IPS-15b (cell line): ENCODE data around the gene SH3RF2.
A peak's percentile ranks its signal among the peaks of the same experiment; 100 is the strongest.

Experiments used
- H3K27me3 ChIP-seq: one replicate; pipeline ENCODE4 v1.6.1; 2013; ENCODE audit warnings: low read length; ENCODE audit not compliant: control insufficient read depth, insufficient read depth
- H3K36me3 ChIP-seq: one replicate; pipeline ENCODE4 v1.6.1; 2013; ENCODE audit warnings: low read length; ENCODE audit not compliant: control insufficient read depth, insufficient read depth
- H3K4me1 ChIP-seq: one replicate; pipeline ENCODE4 v1.6.1; 2013; ENCODE audit warnings: mild to moderate bottlenecking, low read length; ENCODE audit not compliant: control insufficient read depth, insufficient read depth
- H3K4me3 ChIP-seq: one replicate; pipeline ENCODE4 v1.5.1; 2013; ENCODE audit warnings: low read depth, low read length
- H3K9ac ChIP-seq: one replicate; pipeline ENCODE4 v1.6.1; 2013; ENCODE audit warnings: low read depth, mild to moderate bottlenecking, low read length
- H3K9me3 ChIP-seq: one replicate; pipeline ENCODE4 v1.6.1; 2013; ENCODE audit warnings: mild to moderate bottlenecking, low read length; ENCODE audit not compliant: control insufficient read depth, insufficient read depth

The SH3RF2 gene

GRCh38 chr5:145923405-145923804, 13.0 kb upstream of the SH3RF2 start:
- no peak overlapping the region for H3K9ac ChIP-seq
- no peak overlapping the region for H3K4me3 ChIP-seq
- no peaks in the 10 kb centered on the region for H3K27me3 ChIP-seq
- no peaks in the 10 kb centered on the region for H3K36me3 ChIP-seq
- H3K4me1 ChIP-seq, result peaks cover 2% of the 10 kb centered on the region
- H3K9me3 ChIP-seq, result no peaks in the 10 kb centered on the region

DNA sequence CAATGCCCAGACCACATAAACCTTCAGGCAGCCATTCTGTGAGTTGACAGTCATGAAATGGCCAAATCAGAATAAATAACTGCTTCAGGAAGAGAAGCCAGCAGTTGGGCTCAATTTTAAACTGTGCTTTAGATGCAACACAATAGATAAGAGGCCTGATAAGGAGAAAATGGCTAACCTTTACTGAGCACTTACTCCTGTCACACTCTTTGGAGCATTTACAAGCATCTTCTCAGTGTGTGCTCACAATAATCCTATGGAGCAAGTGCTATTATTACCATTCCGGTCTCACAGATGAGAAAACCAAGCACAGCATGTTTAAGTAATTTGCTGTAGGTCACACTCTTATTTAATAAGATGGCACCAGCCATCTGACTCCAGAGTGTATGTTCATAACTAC, 11.5 kb upstream of the SH3RF2 start:
- Histone ChIP-seq H3K36me3 (no peaks in the 10 kb centered on the region), H3K9me3 (no peaks in the 10 kb centered on the region), H3K4me3 (no peak overlapping the region), H3K27me3 (no peaks in the 10 kb centered on the region), H3K9ac (no peak overlapping the region), H3K4me1 (no peaks in the 10 kb centered on the region)

GRCh38 chr5:145925353-145925752, 11.0 kb upstream of the SH3RF2 start:
- H3K9me3 ChIP-seq, result no peaks in the 10 kb centered on the region
- no peaks in the 10 kb centered on the region for H3K27me3 ChIP-seq
- H3K4me3 ChIP-seq, result no peak overlapping the region

DNA sequence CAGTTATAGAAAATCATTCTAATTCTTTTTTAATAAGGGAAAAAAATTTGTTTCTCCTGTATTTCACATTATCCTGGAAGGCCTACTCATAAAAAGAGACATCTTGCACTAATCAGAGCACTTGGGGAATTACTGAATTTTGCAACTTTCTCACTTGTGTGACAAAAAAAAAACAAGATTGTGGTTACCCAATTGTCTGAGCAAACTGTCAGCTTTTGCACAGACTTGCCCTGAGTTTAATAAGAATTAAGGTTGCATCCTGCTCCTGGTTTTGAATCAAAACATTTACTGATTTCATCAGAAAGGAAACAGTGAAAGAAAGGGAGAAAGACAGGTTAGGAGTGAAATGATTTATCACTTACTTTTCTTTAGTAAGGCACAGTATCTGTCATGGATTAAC, 10.6 kb upstream of the SH3RF2 start:
- no peaks in the 10 kb centered on the region for H3K27me3 ChIP-seq
- no peaks in the 10 kb centered on the region for H3K9me3 ChIP-seq
- H3K4me1 ChIP-seq, result no peaks in the 10 kb centered on the region
- no peak overlapping the region for H3K4me3 ChIP-seq
- no peaks in the 10 kb centered on the region for H3K36me3 ChIP-seq
- H3K9ac ChIP-seq, result no peak overlapping the region

More at GRCh38 chr5:145925353-145925752, 11.0 kb upstream of the SH3RF2 start:
- Histone ChIP-seq H3K4me1 (no peaks in the 10 kb centered on the region), H3K9ac (no peak overlapping the region), H3K36me3 (no peaks in the 10 kb centered on the region)

GRCh38 chr5:145931718-145932117, 4.7 kb upstream of the SH3RF2 start:
- no peaks in the 10 kb centered on the region for H3K9me3 ChIP-seq
- peaks cover 8% of the 10 kb centered on the region for H3K4me1 ChIP-seq
- no peak overlapping the region for H3K4me3 ChIP-seq
- no peak overlapping the region for H3K9ac ChIP-seq
- no peaks in the 10 kb centered on the region for H3K36me3 ChIP-seq
- H3K27me3 ChIP-seq, result no peaks in the 10 kb centered on the region

DNA sequence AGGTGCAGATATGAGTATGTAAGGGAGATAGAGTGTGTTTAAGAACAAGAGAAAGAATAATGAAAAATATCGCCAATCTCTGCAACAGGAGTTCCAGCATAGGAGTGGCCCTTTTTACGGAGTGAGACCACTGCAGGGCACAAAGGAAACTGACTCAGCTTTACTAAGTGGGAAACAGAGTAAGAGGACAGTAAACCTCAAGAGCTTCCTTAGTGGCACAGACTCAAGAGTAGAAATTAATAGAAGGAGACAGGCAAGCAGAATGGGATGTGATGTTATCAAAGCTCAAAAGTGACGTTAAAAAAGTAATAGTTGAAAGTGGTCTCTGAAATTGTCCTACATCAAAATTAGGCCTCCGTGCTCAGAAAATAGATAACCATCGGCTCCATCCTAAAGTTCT, 2.1 kb upstream of the SH3RF2 start:
- H3K36me3 ChIP-seq, result no peaks in the 10 kb centered on the region
- H3K4me3 ChIP-seq, result no peak overlapping the region
- H3K27me3 ChIP-seq, result peaks cover 13% of the 10 kb centered on the region
- no peaks in the 10 kb centered on the region for H3K9me3 ChIP-seq
- no peak overlapping the region for H3K9ac ChIP-seq
- H3K4me1 ChIP-seq, result peaks cover 17% of the 10 kb centered on the region

DNA sequence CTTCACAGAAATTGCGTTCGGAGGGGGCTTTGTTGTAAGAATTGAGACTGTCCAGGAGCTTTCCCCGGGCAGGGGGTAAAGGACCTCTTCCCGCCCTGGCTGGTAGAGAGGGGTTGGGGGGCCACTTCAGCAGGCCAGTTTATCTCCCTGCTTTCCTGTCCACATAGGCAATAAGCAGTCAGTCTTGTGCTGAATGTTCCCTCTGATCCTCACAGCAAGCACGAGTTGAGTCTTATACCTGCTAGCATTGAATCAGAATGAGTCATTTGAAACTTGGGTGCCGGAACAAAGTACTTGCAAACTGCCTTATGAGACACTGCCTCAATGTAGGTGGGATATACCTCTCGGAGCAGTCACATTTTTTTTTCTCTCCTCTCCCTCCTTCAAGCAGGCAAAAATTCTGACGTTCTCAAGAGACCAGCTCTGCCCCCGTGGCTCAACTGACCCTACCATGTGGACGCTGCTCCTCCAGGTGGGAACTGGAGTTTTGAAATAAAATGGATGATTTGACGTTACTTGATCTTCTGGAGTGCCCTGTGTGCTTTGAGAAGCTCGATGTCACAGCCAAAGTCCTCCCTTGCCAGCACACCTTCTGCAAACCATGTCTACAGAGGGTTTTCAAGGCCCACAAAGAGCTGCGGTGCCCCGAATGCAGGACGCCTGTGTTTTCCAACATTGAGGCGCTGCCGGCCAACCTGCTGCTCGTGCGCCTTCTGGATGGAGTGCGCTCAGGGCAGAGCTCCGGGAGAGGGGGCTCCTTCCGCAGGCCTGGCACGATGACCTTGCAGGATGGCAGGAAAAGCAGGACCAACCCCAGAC, 1.3 kb downstream of the SH3RF2 start:
- Histone ChIP-seq H3K9ac (no peak overlapping the region), H3K4me3 (no peak overlapping the region), H3K4me1 (peaks cover 18% of the 10 kb centered on the region), H3K27me3 (peaks cover 13% of the 10 kb centered on the region), H3K9me3 (no peaks in the 10 kb centered on the region), H3K36me3 (no peaks in the 10 kb centered on the region)

- Histone ChIP-seq H3K9ac (no peak overlapping the region), H3K4me3 (no peak overlapping the region), H3K4me1 (peaks cover 18% of the 10 kb centered on the region), H3K27me3 (peaks cover 13% of the 10 kb centered on the region), H3K36me3 (no peaks in the 10 kb centered on the region), H3K9me3 (no peaks in the 10 kb centered on the region)
Observed at GRCh38 chr5:145938776-145939539, 2.6 kb downstream of the SH3RF2 start.

DNA sequence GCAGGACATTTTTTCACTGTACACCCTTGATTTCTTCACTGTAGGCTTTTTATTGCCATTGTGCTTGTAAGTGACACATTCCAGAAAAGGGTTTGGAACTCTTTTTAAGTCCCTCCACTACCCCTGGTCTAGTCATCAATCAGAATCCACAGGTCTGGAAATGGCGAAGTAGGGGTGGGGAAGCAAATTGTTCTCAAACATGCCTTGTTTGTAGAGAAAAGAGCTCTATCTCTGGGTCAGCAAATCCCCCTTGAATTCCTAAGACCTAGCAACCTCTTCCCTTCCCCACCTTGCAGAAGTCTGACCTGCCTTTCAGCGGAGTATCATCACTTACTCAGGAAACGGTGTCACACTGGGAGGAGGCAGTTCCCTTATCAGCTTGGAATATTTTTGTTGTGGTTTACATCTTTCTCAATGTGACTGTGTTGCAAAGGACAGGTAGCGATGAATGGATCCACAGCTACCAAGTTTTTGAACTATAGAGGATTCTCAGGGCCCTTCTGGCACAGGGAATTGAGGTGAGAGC, 3.2 kb downstream of the SH3RF2 start:
- no peaks in the 10 kb centered on the region for H3K9me3 ChIP-seq
- H3K4me1 ChIP-seq, result peaks cover 18% of the 10 kb centered on the region
- peaks cover 13% of the 10 kb centered on the region for H3K27me3 ChIP-seq
- H3K36me3 ChIP-seq, result no peaks in the 10 kb centered on the region
- peak overlapping the region; percentile 4 for H3K9ac ChIP-seq
- no peak overlapping the region for H3K4me3 ChIP-seq

DNA sequence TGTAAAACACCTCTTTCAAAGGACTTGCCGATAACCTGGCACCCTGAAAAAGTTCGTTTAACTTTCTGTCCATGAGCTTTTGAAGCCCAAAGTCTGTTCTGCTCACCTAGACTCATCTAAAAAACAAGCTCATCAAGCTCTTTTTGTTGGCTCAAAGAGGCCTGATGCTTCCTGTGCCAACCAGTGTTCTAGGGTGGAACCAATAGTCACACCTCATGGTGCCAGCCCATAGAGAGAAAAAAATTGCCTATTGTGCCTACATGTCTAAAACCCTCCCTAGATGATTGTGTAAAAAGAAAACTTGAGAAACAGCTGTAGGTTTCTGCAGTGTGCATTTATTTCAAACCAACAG, 4.7 kb downstream of the SH3RF2 start:
- H3K27me3 ChIP-seq, result peaks cover 13% of the 10 kb centered on the region
- no peak overlapping the region for H3K9ac ChIP-seq
- peaks cover 13% of the 10 kb centered on the region for H3K4me1 ChIP-seq
- no peaks in the 10 kb centered on the region for H3K36me3 ChIP-seq
- no peak overlapping the region for H3K4me3 ChIP-seq
- H3K9me3 ChIP-seq, result no peaks in the 10 kb centered on the region

- H3K36me3 ChIP-seq, result no peaks in the 10 kb centered on the region
- H3K9me3 ChIP-seq, result no peaks in the 10 kb centered on the region
- H3K27me3 ChIP-seq, result peaks cover 13% of the 10 kb centered on the region
- peaks cover 10% of the 10 kb centered on the region for H3K4me1 ChIP-seq
- H3K9ac ChIP-seq, result no peak overlapping the region
- H3K4me3 ChIP-seq, result no peak overlapping the region
Observed at GRCh38 chr5:145941448-145942130, 5.2 kb downstream of the SH3RF2 start.
